Gastrocnemius medialis (tissue), 4 donors: ENCODE data around the gene XPC.

Source experiments
- CTCF ChIP-seq, 5 experiments: fragments of 450-650 bp in 3 of 5; fragments of 200-600 bp in 2 of 5; sonication (generic) in 2 of 5; IDR thresholded peaks in 4 of 5; conservative IDR thresholded peaks in 1 of 5; 1 replicate in 4 of 5; 2 replicates in 1 of 5; pipeline ENCODE4 v1.5.1; 2016 to 2019; ENCODE audit warnings: antibody characterized with exemption in 5 of 5, mild to moderate bottlenecking in 3 of 5, moderate library complexity in 3 of 5
- POLR2A ChIP-seq, 2 donors: fragments of 450-650 bp; IDR thresholded peaks; one replicate each; pipeline ENCODE4 v1.6.1; 2017; ENCODE audit warnings: antibody characterized with exemption in 2 of 2, mild to moderate bottlenecking in 2 of 2, moderate library complexity in 2 of 2

GRCh38 chr3:14206548-14207177 lies 28.3 kb upstream of the XPC start:
- TF ChIP-seq CTCF (IDR thresholded peaks at IDR 0.05 in 4 of 5, conservative IDR thresholded peaks at IDR 0.05 in 1 of 5) (no peak), POLR2A (IDR thresholded peaks at IDR 0.05) (no peak)
